Sigmoid colon (tissue), 7 donors: Measurements from ENCODE around the gene RAB1B. TPM values are rescaled to one million over a fixed set of nuclear protein-coding genes. Genes with fewer than 3 reads are reported as not detected.

Source experiments
- DNase-seq: peaks from one replicate; pipeline ENCODE4 v3.0.0-alpha.2; 2019
- H3K27ac ChIP-seq, 4 donors: fragments of 200-600 bp; sonication (generic); one replicate each; pipeline ENCODE4 v1.5.1; 2016 to 2019; ENCODE audit warnings: mild to moderate bottlenecking in 1 of 4
- H3K27me3 ChIP-seq, 3 donors: fragments of 200-600 bp; sonication (generic); one replicate each; pipeline ENCODE4 v1.5.1; 2019; ENCODE audit warnings: mild to moderate bottlenecking in 1 of 3
- H3K36me3 ChIP-seq, 4 donors: fragments of 200-600 bp; sonication (generic); one replicate each; pipeline ENCODE4 v1.5.1; 2016 to 2019
- H3K4me1 ChIP-seq, 4 donors: fragments of 200-600 bp; sonication (generic); one replicate each; pipeline ENCODE4 v1.5.1; 2017 to 2019
- H3K4me3 ChIP-seq, 4 donors: fragments of 200-600 bp; sonication (generic); one replicate each; pipeline ENCODE4 v1.5.1; 2017 to 2019; ENCODE audit warnings: mild to moderate bottlenecking in 2 of 4, moderate library complexity in 1 of 4
- H3K9me3 ChIP-seq, 4 donors: fragments of 200-600 bp in 3 of 4; sonication (generic) in 3 of 4; one replicate each; pipeline versions ENCODE4 v1.5.1 to v1.6.1; 2013 to 2019
- EP300 ChIP-seq, 4 donors: sonication (generic); formaldehyde crosslinking; IDR thresholded peaks; one replicate each; pipeline ENCODE4 v1.6.1; 2017; ENCODE audit warnings: antibody characterized with exemption in 4 of 4
- POLR2A ChIP-seq, 2 donors: fragments of 450-650 bp; IDR thresholded peaks; one replicate each; pipeline ENCODE4 v1.6.1; 2016; ENCODE audit warnings: antibody characterized with exemption in 2 of 2, mild to moderate bottlenecking in 2 of 2, moderate library complexity in 2 of 2
- POLR2AphosphoS5 ChIP-seq, 4 donors: sonication (generic); formaldehyde crosslinking; IDR thresholded peaks; one replicate each; pipeline ENCODE4 v1.6.1; 2017; ENCODE audit warnings: antibody characterized with exemption in 4 of 4
- WGBS, 2 donors: extraction: QIAGEN DNeasy Blood & Tissue Kit; methylation state at CpG; one replicate each; pipeline ENCODE4 v1.1.7; 2013; 5-methylcytosine and 5-hydroxymethylcytosine counted together
- intact Hi-C: fragments of 100-400 bp; cut with DNase I; formaldehyde crosslinking; loops from one replicate; pipeline ENCODE4 v1.15.1; 2023
- polyA plus RNA-seq, 3 donors: library from polyadenylated mRNA; stranded (reverse); fragments of 200-250 nt; gene quantifications; one replicate each; pipeline ENCODE4 v1.2.3, GENCODE V29; 2013
- total RNA-seq, 4 donors: library from RNA; depleted of rRNA; stranded (reverse); fragments of >200 nt; gene quantifications; one replicate each; pipeline ENCODE4 v1.1.0, GENCODE V29; 2016
- TF ChIP-seq, protein P1 (sequence below), 4 experiments: fragments of 450-650 bp in 3 of 4; fragments of 200-600 bp in 1 of 4; IDR thresholded peaks; one replicate each; pipeline ENCODE4 v1.5.1; 2016 to 2019; ENCODE audit warnings: antibody characterized with exemption in 4 of 4, mild to moderate bottlenecking in 3 of 4, moderate library complexity in 2 of 4
- donor health status: healthy with polysubstance abuse.
- donor health status: Bipolar disorder and iron deficiency.
- donor health status: healthy.

The RAB1B gene
- total and polyA plus RNA-seq, 7 donors, result 65.4 to 286 (median 93.7) TPM

DNA sequence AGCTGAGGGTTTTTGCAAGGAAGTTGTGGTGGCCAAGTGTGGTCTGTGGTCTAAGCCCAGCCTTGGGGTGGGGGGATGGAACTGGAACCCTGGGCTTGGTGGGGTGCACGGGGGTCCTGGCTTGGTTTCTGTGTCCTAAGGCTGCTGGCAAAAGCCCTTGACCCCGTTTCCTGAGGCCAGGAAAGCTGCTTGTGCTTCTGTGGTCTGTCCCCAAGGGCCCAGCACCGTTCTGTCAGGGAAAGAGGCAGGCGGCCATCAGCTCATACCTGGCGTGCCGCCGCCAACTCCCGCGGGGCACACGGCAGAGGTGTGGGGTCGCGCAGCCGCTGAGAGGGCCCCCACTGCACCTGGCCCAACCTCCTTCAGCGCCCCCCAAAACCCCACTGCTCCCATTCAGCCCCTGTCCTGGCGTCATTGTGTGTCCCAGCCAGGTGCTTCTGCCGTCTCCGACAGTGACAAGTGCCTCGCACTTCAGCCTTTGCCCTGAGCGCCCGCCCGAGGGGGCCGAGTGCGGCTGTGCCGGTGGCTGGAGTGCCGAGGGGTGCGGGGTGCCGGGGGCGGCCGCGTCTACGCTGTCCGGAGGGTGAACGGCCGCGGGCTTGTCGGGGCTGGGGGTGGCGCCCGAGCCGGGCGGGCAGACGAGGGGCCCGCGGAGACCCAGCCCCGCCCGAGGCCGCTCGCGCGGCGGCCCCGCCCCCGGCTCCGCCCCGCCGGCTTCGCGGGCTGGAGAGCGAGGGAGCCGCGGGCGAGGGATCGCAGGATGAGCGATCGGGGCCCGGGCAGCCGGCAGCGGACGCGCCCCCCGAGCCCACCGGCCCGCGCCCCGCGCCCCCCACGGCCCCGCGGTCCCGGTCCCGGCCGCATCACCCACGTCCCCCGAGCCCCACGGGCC lies 9.3 kb downstream of the RAB1B start, which contains the start of gene CNIH2:
CNIH2 (plus strand) TSS at position 705 of the 892 bp plus-strand sequence. CDS start 282 bp downstream, outside the sequence.
- TF ChIP-seq POLR2A (IDR thresholded peaks at IDR 0.05) (no peak), POLR2AphosphoS5 (IDR thresholded peaks at IDR 0.05) (peak in 2 of 4 donors; percentile 10 to 14), EP300 (IDR thresholded peaks at IDR 0.05) (no peak)

DNA sequence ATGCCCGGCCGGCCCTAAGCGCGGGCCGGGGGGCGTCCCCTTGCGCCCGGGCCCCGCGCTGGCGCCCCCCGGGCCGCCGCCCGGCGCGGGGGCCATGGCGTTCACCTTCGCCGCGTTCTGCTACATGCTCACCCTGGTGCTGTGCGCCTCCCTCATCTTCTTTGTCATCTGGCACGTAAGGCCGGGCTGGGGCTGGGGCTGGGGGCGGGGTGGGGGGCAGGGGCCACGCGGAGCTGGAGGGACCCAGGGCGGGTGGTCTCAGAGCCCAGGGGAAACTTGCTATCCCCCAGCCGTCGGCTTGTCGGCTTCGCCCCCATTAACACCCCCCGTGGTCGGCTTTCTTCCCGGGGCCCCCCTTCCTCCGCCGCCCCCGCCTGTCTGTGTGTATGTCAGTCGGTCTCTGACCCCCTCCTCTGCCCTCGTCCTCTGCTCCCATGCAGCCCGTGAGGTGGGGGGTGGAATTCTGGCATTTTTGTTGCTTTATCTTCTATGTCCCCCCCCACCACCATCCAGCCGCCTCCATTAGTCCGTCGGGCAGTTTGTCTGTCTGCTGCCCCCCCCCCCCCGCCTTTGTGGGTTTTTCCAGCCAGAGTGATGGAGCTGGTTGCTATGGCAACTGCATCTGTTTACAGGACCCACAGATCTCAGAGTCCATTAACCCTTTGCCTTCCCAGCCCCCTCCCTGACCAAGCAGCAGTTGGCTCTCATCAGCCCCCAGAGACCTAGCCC lies 10.1 kb downstream of the RAB1B start:
- no peaks in the 10 kb centered on the region for H3K9me3 ChIP-seq
- TF ChIP-seq EP300 (IDR thresholded peaks at IDR 0.05) (no peak), POLR2A (IDR thresholded peaks at IDR 0.05) (no peak), POLR2AphosphoS5 (IDR thresholded peaks at IDR 0.05) (no peak)
- TF ChIP-seq, protein P1, sequence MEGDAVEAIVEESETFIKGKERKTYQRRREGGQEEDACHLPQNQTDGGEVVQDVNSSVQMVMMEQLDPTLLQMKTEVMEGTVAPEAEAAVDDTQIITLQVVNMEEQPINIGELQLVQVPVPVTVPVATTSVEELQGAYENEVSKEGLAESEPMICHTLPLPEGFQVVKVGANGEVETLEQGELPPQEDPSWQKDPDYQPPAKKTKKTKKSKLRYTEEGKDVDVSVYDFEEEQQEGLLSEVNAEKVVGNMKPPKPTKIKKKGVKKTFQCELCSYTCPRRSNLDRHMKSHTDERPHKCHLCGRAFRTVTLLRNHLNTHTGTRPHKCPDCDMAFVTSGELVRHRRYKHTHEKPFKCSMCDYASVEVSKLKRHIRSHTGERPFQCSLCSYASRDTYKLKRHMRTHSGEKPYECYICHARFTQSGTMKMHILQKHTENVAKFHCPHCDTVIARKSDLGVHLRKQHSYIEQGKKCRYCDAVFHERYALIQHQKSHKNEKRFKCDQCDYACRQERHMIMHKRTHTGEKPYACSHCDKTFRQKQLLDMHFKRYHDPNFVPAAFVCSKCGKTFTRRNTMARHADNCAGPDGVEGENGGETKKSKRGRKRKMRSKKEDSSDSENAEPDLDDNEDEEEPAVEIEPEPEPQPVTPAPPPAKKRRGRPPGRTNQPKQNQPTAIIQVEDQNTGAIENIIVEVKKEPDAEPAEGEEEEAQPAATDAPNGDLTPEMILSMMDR (IDR thresholded peaks at IDR 0.05), result no peak
- DNase-seq, result no peak
- H3K36me3 ChIP-seq, result peaks cover 3 to 33% (median 22%) of the 10 kb centered on the region in 4 donors
- H3K4me1 ChIP-seq, result peaks cover 0 to 28% (median 28%) of the 10 kb centered on the region in 4 donors
- intact Hi-C loops, result no loop called here
- H3K4me3 ChIP-seq, result peak overlapping the region in 3 of 4 donors; percentile 29 to 45 (median 40)
- H3K27ac ChIP-seq, result no peak overlapping the region
- 2 to 5% methylated on average over 45 of the region's 45 CpGs for WGBS, 2 donors
- no peaks in the 10 kb centered on the region for H3K27me3 ChIP-seq

More for the DNA sequence above, 9.3 kb downstream of the RAB1B start, which contains the start of gene CNIH2:
- no peak for DNase-seq
- H3K27me3 ChIP-seq, result no peaks in the 10 kb centered on the region
- H3K27ac ChIP-seq, result peak within 1 kb of the TSS; percentile 57 to 65 (median 64)
- intact Hi-C loops, result no loop called here
- peaks cover 11 to 41% (median 30%) of the 10 kb centered on the region in 4 donors for H3K36me3 ChIP-seq
- peaks cover 0 to 25% (median 22%) of the 10 kb centered on the region in 4 donors for H3K4me1 ChIP-seq
- WGBS, 2 donors, result 4 to 5% methylated on average over 84 of the region's 84 CpGs
- peak within 1 kb of the TSS in 3 of 4 donors; percentile 39 to 45 (median 40) for H3K4me3 ChIP-seq
- H3K9me3 ChIP-seq, result no peaks in the 10 kb centered on the region

DNA sequence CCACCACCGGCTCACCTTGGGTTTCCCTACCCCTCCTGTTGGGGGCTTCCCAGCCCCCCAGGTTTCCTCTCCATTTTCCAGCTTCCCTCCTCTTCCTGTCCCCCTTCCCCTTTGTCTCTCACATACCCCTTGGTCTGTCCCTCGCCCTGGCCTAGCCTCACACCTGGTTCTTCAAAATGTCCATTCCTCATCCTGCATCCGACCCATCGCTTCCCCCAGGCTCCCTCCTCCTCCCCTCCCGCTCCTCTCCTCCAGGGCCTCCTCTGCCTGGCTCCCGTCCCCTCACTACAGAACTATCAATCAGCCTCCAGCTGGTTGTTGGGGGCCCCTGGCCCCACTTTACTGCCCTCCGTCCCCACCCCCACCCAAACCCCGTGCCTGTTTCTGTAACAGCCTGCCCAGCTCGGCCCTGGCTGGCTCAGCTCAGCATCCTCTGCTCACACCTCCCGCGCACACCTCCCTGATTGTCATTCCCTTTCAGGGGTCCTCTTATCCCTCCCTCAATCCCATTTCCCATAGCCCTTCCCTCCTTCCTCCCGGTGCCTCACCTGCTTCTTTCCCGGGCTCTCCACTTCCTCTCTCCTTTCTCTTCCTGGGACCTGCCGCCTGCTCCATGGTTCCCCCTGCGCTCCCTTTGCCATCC lies 10.8 kb downstream of the RAB1B start:
- Histone ChIP-seq H3K9me3 (no peaks in the 10 kb centered on the region), H3K36me3 (peaks cover 0 to 26% (median 15%) of the 10 kb centered on the region in 4 donors), H3K27ac (no peak overlapping the region), H3K4me3 (no peak overlapping the region), H3K4me1 (peaks cover 0 to 28% (median 28%) of the 10 kb centered on the region in 4 donors), H3K27me3 (no peaks in the 10 kb centered on the region)
- intact Hi-C loops, result no loop called here
- WGBS, 2 donors, result 67 to 74% methylated on average over 15 of the region's 15 CpGs
- DNase-seq, result no peak
- TF ChIP-seq POLR2A (IDR thresholded peaks at IDR 0.05) (no peak), EP300 (IDR thresholded peaks at IDR 0.05) (no peak)
- TF ChIP-seq, protein P1 (IDR thresholded peaks at IDR 0.05), result no peak

DNA sequence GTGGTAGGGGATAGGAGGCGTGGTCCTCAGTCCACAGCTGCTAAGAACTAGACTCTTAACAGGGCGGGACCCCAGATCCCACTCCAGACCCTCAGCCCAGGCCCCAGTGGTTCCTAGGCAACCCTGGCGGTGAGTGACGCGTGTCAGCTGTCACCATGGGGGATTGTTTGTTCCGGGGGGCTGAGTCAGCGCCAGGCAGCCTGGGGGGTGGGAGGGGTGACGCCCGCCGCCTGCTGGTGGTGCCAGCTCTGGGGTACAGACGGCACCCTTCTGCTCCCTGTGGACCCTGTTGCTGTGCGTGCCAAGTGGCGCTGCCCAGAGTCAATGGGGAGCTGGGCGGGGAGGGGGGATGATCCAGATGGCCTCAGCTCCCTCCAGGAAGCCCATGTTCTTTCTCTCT lies 12.0 kb downstream of the RAB1B start:
- H3K4me3 ChIP-seq, result no peak overlapping the region
- intact Hi-C loops, result no loop called here
- H3K27ac ChIP-seq, result no peak overlapping the region
- peaks cover 0 to 30% (median 28%) of the 10 kb centered on the region in 4 donors for H3K4me1 ChIP-seq
- TF ChIP-seq, protein P1 (IDR thresholded peaks at IDR 0.05), result no peak
- TF ChIP-seq POLR2AphosphoS5 (IDR thresholded peaks at IDR 0.05) (no peak), POLR2A (IDR thresholded peaks at IDR 0.05) (no peak), EP300 (IDR thresholded peaks at IDR 0.05) (no peak)
- no peaks in the 10 kb centered on the region for H3K9me3 ChIP-seq
- DNase-seq, result no peak
- H3K36me3 ChIP-seq, result peaks cover 0 to 22% (median 6%) of the 10 kb centered on the region in 4 donors
- no peaks in the 10 kb centered on the region for H3K27me3 ChIP-seq
- WGBS, 2 donors, result 88 to 89% methylated on average over 14 of the region's 14 CpGs
